Right hindlimb (tissue), 1 donor: Measurements from ENCODE around the gene INMT.

ENCODE experiments used
- DNase-seq: peaks from one replicate; pipeline ENCODE4 v3.0.0-alpha.2; 2018

The INMT gene

DNA sequence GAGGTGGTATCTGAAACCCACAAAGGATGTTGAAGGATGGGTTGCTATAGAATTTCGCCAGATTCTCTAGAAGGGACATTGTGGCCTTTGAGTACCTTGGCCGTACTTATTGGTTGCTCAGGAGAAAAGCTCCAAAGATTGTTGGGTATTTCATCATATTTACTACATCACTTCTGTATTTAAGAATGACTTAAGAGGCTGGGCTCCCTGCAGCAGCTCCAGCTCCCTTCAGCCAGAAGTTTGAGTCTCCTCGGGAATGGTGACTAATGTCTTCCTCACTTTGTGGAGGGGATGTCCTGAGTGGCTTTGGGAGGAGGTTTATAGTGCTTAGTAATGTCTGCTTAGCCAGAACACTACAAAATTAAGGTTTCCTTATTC lies 37.4 kb downstream of the INMT start:
- no peak for DNase-seq

GRCh38 chr7:30790356-30790755 lies 38.4 kb downstream of the INMT start:
- DNase-seq = no peak

GRCh38 chr7:30791114-30791513 lies 39.2 kb downstream of the INMT start:
- no peak for DNase-seq

GRCh38 chr7:30795161-30795948 lies 43.4 kb downstream of the INMT start:
- no peak for DNase-seq

DNA sequence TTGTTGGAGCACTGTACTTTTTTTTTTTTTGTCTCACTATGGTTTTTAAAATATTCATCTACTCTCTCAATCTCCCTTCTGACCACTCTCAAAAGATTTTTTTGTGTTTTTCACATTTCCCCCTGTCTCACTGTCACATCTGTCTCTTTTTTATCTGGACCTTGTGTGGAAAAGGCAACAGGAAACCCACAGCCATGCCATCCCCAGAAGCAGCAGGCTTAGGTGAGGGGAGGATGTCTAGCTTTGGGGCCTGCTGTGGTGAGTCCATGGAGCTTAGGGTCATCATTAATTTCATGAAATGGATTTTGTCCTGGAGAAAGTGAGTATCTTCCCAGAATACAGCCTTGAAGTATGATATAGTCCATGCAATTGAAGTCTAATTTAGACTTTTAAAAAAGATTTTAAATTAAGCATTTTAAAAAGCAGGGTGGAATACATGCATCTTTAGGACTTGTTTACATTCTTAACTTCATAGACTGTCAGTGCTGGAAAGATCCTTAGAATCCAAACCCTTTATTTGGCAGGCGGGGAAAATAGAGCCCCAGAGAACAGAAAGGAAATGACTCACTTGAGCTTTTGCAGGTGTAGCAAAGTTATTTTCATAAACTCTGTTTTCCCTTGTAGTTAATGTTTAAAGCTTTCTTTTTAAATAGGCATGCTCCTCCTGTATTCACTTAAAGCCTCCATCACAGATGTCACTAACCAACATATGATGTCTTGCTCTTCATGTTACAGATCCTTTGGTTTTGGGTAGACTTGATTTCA lies 44.4 kb downstream of the INMT start:
- peak; percentile 78 for DNase-seq

DNA sequence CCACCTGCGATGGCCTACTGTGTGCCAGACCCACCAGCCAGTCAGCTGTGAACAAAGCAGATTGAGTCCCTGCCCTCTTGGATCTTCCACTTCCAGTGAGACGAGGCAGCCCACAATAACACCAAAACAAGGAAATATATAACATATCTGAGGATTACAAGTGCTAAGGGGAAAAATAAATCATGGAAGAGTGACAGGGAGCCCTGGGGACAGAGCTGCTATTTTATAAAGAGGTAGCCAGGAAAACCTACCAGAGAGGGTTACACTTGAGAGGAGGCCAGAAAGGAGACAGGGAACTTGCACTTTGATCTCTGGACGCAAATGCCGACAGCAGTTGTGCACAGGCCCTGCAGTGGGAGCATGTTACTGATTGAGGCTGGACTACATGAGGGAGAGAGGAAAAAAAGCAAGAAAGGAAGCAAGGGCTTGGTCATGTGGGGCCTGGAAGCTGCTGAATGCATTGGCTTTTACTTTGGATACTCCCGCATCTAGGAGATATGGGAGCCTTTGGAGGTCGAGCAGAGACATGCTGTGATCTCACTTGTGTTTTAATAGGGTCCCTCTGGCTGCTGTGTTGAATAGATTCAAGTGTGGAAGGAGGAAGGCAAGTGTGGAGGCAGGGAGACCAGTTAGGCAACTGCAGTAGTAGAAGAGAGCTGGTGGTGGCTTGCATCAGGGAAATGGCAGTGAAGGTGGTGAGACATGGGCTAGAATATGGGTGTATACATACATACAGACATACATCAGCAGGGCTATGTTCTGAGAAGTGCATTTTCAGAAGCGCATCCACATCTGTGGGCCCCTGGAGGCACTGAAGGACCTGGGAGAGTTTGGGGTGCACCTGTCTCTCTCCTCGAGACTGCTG lies 45.5 kb downstream of the INMT start:
- DNase-seq = no peak

DNA sequence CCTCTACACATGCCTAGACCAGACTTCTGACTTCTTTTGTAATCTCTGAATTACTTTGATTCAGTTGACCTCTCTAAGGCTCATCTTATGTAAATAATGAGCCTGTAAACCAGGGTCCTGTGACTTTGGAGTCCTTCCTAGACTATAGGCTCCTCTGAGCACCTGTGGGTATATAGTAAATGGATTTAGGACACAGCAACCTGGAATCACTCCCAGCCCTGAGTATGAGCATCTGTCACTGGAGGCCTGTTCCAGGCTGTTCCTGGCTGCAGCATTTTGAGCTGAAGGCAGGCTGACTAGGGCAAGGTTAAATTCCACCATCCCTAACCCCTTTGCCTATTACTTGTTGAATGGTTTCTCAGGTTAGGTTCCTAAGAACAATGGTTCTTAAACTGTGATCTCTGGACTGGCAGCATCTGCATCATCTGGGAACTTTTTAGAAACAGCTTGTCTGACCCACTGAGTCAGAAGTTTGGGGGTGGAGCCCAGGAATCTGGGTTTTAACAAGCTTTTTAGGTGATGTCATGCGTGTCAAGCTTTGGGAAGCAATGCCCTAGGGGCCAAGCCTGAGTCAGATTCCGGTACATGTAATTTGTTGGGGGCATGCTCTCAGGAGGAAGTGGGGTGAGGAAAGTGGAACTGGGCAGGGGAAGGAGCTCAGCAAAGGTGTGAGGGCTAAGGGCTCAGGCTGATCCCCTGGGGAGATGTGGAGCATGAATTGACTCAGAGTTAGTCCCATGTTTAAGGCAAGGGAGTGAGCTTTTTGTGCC lies 47.5 kb downstream of the INMT start:
- DNase-seq = no peak

- no peak for DNase-seq
Observed at GRCh38 chr7:30799976-30800661, 48.2 kb downstream of the INMT start.

DNA sequence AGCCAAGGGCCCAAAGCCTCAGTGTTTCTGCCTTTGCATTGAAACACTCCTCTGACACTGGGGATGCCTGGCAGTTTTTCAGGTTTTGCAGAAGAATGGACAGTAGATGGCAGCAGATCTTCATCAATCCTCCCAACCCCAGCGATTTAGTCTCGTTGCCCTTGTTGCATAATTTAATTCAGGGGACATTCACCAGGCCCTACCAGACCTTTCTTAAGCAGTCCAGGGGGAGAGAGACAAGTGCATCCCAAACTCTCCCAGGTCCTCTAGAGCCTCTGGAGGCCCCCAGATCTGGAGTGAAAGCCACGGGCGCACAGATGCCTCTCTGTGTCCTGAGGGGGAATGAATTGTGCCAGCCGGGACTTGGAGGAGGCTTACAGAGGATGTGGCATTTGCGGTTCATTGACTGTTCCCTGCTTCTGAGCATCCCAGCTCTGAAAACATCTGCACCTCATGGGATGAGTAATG lies 48.9 kb downstream of the INMT start:
- peak; percentile 83 for DNase-seq

GRCh38 chr7:30802812-30803211 lies 50.9 kb downstream of the INMT start:
- no peak for DNase-seq

- no peak for DNase-seq
Observed at GRCh38 chr7:30804078-30804661, 52.2 kb downstream of the INMT start.

- DNase-seq = no peak
Observed at GRCh38 chr7:30805081-30805691, 53.3 kb downstream of the INMT start.

GRCh38 chr7:30805931-30806330 lies 54.0 kb downstream of the INMT start:
- DNase-seq = no peak
